Caco-2 (cell line): Measurements from ENCODE around the gene TRPC4AP. TPM values are rescaled to one million over a fixed set of nuclear protein-coding genes. Genes with fewer than 3 reads are reported as not detected.

Experiments used
- BruUV-seq: library from RNA; stranded (reverse); fragments of 400-500 nt; replicated peaks from 2 replicates; lab custom pipeline; 2021; lab: Mats Ljungman, UMichigan
- CTCF ChIA-PET: fragments of 300-600 bp; sonication (Branson Sonifier 250); formaldehyde crosslinking; loops from one replicate; lab custom pipeline; 2022; ENCODE audit warnings: antibody characterized with exemption; lab: Charles Lee
- POLR2A ChIA-PET: fragments of 300-600 bp; sonication (Branson Sonifier 250); formaldehyde crosslinking; loops from one replicate; lab custom pipeline; 2022; ENCODE audit warnings: antibody characterized with exemption; lab: Charles Lee
- DNase-seq, 2 experiments: peaks; one replicate each; pipeline versions ENCODE4 v3.0.0 to v3.0.0-alpha.2; 2020 to 2022
- H3K27me3 ChIP-seq: replicated peaks from 2 replicates; pipeline ENCODE4 v1.6.0; 2011; ENCODE audit warnings: low read length; ENCODE audit not compliant: control insufficient read depth, insufficient read depth
- H3K36me3 ChIP-seq: 2 replicates; pipeline ENCODE4 v1.5.1; 2011; ENCODE audit warnings: low read length; ENCODE audit not compliant: control insufficient read depth, insufficient read depth
- H3K4me1 ChIP-seq: fragments of 250-450 bp; sonication (Bioruptor Pico); 2 replicates; pipeline ENCODE4 v1.5.1; 2020; ENCODE audit warnings: mild to moderate bottlenecking
- H3K4me3 ChIP-seq: 2 replicates; pipeline ENCODE4 v1.5.1; 2011; ENCODE audit warnings: low read depth, mild to moderate bottlenecking, control low read depth, low read length
- H3K9me3 ChIP-seq: fragments of 250-450 bp; sonication (Bioruptor Pico); 2 replicates; pipeline ENCODE4 v1.5.1; 2020; ENCODE audit warnings: mild to moderate bottlenecking, moderate library complexity
- H3K27ac Mint-ChIP-seq: one replicate; pipeline ENCODE4 v1.8.0; 2022; ENCODE audit warnings: mixed read lengths; ENCODE audit not compliant: unreplicated experiment
- H3K27me3 Mint-ChIP-seq: one replicate; pipeline ENCODE4 v1.8.0; 2022; ENCODE audit warnings: mixed read lengths; ENCODE audit not compliant: insufficient read depth, unreplicated experiment
- H3K36me3 Mint-ChIP-seq: one replicate; pipeline ENCODE4 v1.8.0; 2022; ENCODE audit warnings: mild to moderate bottlenecking, mixed read lengths; ENCODE audit not compliant: insufficient read depth, unreplicated experiment
- H3K4me1 Mint-ChIP-seq: one replicate; pipeline ENCODE4 v1.8.0; 2022; ENCODE audit warnings: low read depth, mixed read lengths; ENCODE audit not compliant: unreplicated experiment
- H3K4me3 Mint-ChIP-seq: one replicate; pipeline ENCODE4 v1.8.0; 2022; ENCODE audit warnings: mild to moderate bottlenecking, moderate library complexity, mixed read lengths; ENCODE audit not compliant: unreplicated experiment
- H3K9me3 Mint-ChIP-seq: one replicate; pipeline ENCODE4 v1.8.0; 2022; ENCODE audit warnings: mixed read lengths; ENCODE audit not compliant: unreplicated experiment
- intact Hi-C: fragments of 100-400 bp; cut with micrococcal nuclease; formaldehyde crosslinking; loops from one replicate; pipeline ENCODE4 v1.10.0; 2022; ENCODE audit not compliant: unreplicated experiment
- total RNA-seq: library from RNA; stranded (reverse); gene quantifications from 2 replicates; pipeline ENCODE4 v1.2.3, GENCODE V29; 2022
- TF ChIP-seq, protein P1 (sequence below), 2 experiments: fragments of 200-600 bp in 1 of 2; IDR thresholded peaks; 1 replicate in 1 of 2; 2 replicates in 1 of 2; pipeline versions ENCODE4 v1.5.1 to v1.8.0; 2011 to 2022; ENCODE audit warnings: antibody characterized with exemption in 1 of 2, control low read depth in 1 of 2, inconsistent platforms in 1 of 2, low read depth in 1 of 2, low read length in 1 of 2, mild to moderate bottlenecking in 1 of 2, moderate library complexity in 1 of 2; ENCODE audit not compliant: insufficient read depth in 1 of 2, severe bottlenecking in 1 of 2, unreplicated experiment in 1 of 2

TRPC4AP gene
- total RNA-seq, 1 experiment from 2014 or later = 144 TPM

DNA sequence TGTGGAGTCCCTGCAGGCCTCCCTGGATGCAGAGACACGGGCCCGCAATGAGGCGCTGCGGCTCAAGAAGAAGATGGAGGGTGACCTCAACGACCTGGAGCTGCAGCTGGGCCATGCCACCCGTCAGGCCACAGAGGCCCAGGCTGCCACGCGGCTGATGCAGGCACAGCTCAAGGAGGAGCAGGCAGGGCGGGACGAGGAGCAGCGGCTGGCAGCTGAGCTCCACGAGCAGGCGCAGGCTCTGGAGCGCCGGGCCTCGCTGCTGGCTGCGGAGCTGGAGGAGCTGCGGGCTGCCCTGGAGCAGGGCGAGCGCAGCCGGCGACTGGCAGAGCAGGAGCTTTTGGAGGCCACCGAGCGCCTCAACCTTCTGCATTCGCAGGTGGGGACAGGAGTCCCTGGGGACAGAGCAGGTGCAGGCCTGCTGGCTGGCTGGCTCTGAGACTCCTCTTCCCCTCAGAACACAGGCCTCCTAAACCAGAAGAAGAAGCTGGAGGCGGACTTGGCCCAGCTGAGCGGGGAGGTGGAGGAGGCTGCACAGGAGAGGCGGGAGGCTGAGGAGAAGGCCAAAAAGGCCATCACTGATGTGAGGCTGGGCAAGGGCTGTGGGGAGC lies 92.2 kb downstream of the TRPC4AP start:
- no peak overlapping the region for H3K4me3 Mint-ChIP-seq
- Histone ChIP-seq H3K4me1 (no peaks in the 10 kb centered on the region), H3K9me3 (no peaks in the 10 kb centered on the region), H3K36me3 (peaks cover 24% of the 10 kb centered on the region), H3K4me3 (no peak overlapping the region), H3K27me3 (no peaks in the 10 kb centered on the region)
- POLR2A ChIA-PET = interaction anchor here (1.1 kb wide), 1 partner anchor 44 kb away, joined by 3 read pairs; the partner anchor contains the start of genes GSS and MYH7B
- intact Hi-C loops = loop anchor here (5.0 kb wide), 1 partner anchor 128 kb away; the partner anchor contains the start of gene GGT7
- DNase-seq = peak in 1 of 2 experiments; percentile 46
- TF ChIP-seq, protein P1, sequence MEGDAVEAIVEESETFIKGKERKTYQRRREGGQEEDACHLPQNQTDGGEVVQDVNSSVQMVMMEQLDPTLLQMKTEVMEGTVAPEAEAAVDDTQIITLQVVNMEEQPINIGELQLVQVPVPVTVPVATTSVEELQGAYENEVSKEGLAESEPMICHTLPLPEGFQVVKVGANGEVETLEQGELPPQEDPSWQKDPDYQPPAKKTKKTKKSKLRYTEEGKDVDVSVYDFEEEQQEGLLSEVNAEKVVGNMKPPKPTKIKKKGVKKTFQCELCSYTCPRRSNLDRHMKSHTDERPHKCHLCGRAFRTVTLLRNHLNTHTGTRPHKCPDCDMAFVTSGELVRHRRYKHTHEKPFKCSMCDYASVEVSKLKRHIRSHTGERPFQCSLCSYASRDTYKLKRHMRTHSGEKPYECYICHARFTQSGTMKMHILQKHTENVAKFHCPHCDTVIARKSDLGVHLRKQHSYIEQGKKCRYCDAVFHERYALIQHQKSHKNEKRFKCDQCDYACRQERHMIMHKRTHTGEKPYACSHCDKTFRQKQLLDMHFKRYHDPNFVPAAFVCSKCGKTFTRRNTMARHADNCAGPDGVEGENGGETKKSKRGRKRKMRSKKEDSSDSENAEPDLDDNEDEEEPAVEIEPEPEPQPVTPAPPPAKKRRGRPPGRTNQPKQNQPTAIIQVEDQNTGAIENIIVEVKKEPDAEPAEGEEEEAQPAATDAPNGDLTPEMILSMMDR (IDR thresholded peaks at IDR 0.05; ENCODE audit: insufficient read depth in 1 of 2, low read depth in 1 of 2, low read length in 1 of 2, severe bottlenecking in 1 of 2, unreplicated experiment in 1 of 2) = no peak
- no peaks in the 10 kb centered on the region for H3K9me3 Mint-ChIP-seq
- peak overlapping the region; percentile 42 for H3K27ac Mint-ChIP-seq
- no peaks in the 10 kb centered on the region for H3K4me1 Mint-ChIP-seq
- BruUV-seq = no TSS peak
- peaks cover 93% of the 10 kb centered on the region for H3K36me3 Mint-ChIP-seq
- CTCF ChIA-PET = interaction anchor here (0.5 to 4.3 kb wide), 3 partner anchors 44 to 126 kb away, joined by 3 to 17 read pairs (median 5); no protein-coding TSS in a partner anchor
- no peaks in the 10 kb centered on the region for H3K27me3 Mint-ChIP-seq

GRCh38 chr20:34999782-35000181 lies 92.8 kb downstream of the TRPC4AP start:
- POLR2A ChIA-PET = no interaction called here
- no peaks in the 10 kb centered on the region for H3K9me3 ChIP-seq
- Mint-ChIP-seq H3K9me3 (no peaks in the 10 kb centered on the region), H3K4me1 (no peaks in the 10 kb centered on the region), H3K27ac (peak overlapping the region; percentile 27), H3K4me3 (no peak overlapping the region), H3K36me3 (peaks cover 86% of the 10 kb centered on the region), H3K27me3 (no peaks in the 10 kb centered on the region)
- no peaks in the 10 kb centered on the region for H3K27me3 ChIP-seq
- DNase-seq = peak; percentile 14 to 56
- no TSS peak for BruUV-seq
- intact Hi-C loops = loop anchor here (5.0 kb wide), 1 partner anchor 127 kb away; the partner anchor contains the start of gene GGT7
- no peak overlapping the region for H3K4me3 ChIP-seq
- CTCF ChIA-PET = interaction anchor here (0.5 to 4.3 kb wide), 5 partner anchors 44 to 1937 kb away, joined by 3 to 17 read pairs (median 5); no protein-coding TSS in a partner anchor
- H3K36me3 ChIP-seq = peaks cover 22% of the 10 kb centered on the region
- TF ChIP-seq, protein P1 (IDR thresholded peaks at IDR 0.05; ENCODE audit: insufficient read depth in 1 of 2, low read depth in 1 of 2, low read length in 1 of 2, severe bottlenecking in 1 of 2, unreplicated experiment in 1 of 2) = no peak
- H3K4me1 ChIP-seq = no peaks in the 10 kb centered on the region

DNA sequence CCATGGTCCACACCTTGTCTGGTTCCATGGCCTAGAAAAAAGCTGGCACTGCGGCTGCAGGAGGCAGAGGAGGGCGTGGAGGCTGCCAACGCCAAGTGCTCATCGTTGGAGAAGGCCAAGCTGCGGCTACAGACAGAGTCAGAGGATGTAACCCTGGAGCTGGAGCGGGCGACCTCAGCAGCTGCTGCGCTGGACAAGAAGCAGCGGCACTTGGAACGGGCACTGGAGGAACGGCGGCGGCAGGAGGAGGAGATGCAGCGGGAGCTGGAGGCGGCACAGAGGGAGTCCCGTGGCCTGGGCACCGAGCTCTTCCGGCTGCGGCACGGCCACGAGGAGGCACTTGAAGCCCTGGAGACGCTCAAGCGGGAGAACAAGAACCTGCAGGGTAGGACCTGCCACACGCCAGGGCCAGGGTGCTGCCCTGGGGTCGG lies 93.6 kb downstream of the TRPC4AP start:
- BruUV-seq = no TSS peak
- H3K36me3 ChIP-seq = peaks cover 16% of the 10 kb centered on the region
- ChIA-PET CTCF (interaction anchor here (0.6 to 2.5 kb wide), 4 partner anchors 97 to 1938 kb away, joined by 3 to 13 read pairs (median 4); partner anchors contain the start of gene ACSS2), POLR2A (no interaction called here)
- peak in 1 of 2 experiments; percentile 51 for DNase-seq
- H3K4me3 ChIP-seq = no peak overlapping the region
- H3K4me1 ChIP-seq = no peaks in the 10 kb centered on the region
- H3K4me1 Mint-ChIP-seq = no peaks in the 10 kb centered on the region
- peaks cover 86% of the 10 kb centered on the region for H3K36me3 Mint-ChIP-seq
- intact Hi-C loops = no loop called here
- H3K9me3 Mint-ChIP-seq = no peaks in the 10 kb centered on the region
- no peaks in the 10 kb centered on the region for H3K27me3 Mint-ChIP-seq
- no peak overlapping the region for H3K4me3 Mint-ChIP-seq
- no peaks in the 10 kb centered on the region for H3K9me3 ChIP-seq
- H3K27ac Mint-ChIP-seq = peak overlapping the region; percentile 27
- TF ChIP-seq, protein P1 (IDR thresholded peaks at IDR 0.05; ENCODE audit: insufficient read depth in 1 of 2, low read depth in 1 of 2, low read length in 1 of 2, severe bottlenecking in 1 of 2, unreplicated experiment in 1 of 2) = no peak
- no peaks in the 10 kb centered on the region for H3K27me3 ChIP-seq
